ENCODE results near the gene WWC2.
"Not testable (repeated sequence)": the region's sequence is repeated elsewhere in the genome, so short reads cannot be mapped to it uniquely, and the experiment has no call there.

WWC2 gene

DNA sequence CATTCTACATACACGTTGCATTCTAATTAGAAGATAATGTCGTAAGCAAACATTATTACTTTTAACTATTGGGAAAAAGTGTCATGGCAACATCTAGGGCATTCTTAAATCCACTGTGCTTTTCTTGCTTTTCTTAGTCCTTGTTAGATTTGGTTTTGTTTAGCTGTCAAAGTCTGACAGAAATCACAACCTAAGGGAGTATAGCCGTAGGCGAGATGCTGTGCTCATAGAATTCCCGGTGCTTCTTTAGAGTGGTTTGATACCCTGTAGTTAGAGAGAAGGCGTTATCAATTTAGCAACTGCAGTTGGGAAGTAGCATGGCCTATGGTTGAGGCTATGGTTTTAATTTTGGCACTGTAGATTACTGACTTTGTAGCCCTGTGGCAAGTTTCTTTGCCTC lies 45.7 kb downstream of the WWC2 start:
- no peak for DNase-seq

DNA sequence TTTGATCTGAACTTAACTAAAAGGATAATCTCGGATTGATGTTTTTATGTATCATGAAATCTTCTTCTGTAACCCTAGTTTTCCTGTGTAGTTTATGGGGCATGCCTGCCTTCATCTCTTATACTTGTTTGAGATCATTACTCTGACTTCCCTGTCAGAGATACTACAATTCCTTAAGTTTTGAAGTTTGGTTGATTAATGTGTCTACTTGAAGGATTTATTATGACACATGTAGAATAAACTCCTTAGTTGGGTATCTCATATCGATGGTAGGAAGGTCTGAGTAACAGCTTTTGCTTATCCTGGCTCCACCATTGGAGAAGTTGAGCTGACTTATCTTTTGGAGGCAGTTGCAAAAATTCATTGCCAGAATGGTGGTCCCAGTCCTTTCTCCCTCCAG lies 46.7 kb downstream of the WWC2 start:
- DNase-seq = no peak

DNA sequence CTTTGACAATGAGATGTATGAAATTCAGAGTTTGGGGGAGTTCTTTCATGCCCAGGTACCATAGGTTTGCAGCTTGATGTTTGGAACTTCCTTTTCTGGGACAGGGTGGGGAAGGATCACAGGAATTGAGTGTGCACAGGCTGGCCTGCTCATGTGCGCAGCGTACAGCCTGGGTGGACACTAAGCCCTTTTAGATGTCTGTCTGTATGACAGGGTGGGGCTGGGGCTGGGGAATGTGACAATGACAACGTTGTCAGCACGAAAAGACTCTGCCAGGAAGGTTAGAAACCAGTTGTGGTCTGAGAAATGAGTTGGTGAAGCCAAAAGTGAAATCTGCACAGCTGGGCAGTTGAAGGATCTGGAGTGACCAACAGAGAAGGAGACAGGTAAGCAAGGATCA lies 47.4 kb downstream of the WWC2 start:
- DNase-seq = no peak

DNA sequence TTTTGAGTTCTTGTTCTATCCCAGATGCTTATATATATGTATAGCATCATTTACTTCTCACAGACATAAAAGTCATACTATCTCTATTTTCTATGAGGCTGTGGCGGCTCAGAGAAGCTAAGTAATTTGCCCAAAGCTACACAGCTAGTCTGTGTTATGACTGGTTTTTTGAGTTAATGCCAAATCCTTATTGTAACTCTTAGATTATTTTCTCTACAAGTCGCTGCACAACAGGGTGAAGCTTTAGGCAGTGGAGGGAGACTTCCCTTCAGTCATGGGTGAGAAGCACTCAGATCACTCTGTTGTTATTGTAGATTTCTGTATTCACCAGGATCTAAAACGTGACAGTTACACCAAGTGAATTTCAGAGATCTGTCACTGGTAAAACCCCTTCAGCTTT lies 48.1 kb downstream of the WWC2 start:
- no peak for DNase-seq

DNA sequence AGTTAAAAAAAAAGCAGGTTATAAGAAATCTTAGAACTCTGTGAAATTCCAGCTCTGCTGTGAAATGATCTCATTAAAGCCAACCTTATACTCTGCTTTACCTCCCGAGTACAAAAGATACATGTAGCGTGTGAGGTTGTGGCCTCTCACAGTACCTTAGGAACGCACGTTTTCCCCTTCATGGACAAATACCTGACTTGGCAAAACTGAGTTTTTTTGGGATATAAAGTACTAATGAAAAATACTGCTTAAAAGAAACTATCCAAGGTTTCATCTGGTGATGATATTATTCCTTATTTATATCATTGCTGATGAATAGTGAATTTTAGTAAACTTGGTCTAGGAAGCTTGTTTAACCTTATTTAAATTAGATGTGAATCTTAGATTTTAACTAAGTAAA lies 48.9 kb downstream of the WWC2 start:
- DNase-seq = no peak

DNA sequence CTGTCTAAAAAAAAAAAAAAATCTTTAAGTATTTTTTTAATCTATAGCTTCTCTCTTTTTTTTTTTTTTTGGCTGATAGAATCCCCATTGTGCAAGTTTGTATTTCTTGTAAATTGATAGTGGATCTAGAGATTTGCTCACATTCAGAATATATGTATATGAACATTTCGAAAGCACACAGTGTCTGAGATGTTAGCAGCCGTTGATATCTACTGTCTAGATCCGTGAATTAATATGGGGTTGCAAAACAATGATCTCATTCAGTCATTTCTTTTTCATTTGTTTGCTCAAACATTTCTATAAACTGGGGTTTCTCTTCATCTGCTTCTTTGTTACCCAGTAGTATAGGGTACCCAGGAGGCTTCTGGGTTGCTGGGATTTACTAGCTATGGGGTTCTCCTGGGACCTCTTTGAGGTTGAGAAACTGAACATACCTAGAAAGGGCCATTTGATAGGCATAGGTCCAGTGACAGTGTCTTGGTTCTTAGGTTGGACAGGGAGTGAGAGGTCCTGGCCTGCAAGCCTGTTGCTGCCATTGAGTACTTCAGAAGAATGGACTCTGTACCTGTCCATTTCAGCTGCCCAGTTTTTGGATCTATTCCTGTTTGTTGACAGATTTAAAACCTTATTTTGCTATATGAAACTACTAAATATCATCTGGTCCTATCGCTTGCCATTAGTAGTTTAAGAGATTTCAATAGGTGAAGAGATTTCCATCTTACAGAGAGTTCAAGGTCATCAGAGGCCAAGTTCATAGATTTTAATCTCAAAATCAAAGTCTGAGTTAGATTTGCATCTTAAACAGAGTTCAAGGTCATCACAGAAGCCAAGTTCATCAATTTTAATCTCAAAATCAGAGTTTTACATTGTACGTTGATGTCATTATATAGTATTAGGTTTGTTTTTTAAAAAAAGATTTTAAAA lies 50.8 kb downstream of the WWC2 start:
- no peak for DNase-seq

DNA sequence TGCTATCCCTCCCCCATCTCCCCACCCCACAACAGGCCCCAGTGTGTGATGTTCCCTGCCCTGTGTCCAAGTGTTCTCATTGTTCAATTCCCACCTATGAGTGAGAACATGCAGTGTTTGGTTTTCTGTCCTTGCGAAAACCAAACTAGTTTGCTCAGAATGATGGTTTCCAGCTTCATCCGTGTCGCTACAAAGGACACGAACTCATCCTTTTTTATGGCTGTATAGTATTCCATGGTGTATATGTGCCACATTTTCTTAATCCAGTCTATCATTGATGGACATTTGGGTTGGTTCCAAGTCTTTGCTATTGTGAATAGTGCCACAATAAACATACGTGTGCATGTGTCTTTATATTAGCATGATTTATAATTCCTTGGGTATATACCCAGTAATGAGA lies 51.6 kb downstream of the WWC2 start:
- DNase-seq = not testable (repeated sequence)

DNA sequence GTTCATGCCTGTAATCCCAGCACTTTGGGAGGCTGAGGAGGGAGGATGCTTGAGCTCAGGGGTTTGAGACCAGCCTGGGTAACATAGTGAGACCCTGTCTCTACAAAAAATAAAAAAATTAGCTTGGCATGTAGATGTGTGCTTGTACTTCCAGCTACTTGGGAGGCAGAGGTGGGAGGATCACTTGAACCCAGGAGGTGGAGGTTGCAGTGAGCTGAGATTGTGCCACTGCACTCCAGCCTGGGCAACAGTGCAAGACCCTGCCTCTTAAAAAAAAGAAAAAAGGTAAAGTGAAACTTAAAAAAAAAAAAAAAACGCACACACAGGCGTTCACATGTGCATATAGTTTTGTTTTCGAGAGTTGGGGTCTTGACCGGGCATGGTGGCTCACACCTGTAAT lies 53.2 kb downstream of the WWC2 start:
- not testable (repeated sequence) for DNase-seq

DNA sequence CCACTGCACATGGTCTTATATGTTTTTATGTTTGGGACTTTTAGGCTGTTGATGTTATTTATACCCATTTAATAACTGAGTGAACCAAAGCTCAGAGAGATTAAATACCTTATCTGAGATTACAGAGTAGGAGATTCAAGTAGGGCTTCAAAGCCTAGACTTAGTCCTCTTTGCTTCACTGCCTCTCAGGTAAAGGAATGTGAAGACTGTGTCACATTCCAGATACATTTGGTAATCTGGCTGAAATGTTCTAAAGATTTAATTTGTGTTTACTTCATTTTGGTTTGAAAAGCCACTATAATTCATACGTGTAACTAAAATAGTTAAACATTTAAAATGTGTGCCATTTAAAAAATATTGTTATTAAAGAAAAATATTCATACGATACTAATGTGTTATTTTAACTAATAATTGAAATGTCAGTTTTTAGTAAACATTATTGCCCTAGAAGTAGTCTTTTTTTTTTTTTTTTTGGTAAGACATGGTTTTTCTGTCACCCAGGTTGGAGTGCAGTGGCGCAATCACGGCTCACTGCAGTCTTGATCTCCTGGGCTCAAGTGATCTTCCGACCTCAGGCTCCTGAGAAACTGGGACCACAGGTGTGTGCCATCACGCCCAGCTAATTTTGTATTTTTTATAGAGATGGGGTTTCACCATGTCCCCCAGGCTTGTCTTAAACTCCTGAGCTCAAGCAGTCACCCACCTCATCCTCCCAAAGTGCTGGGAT lies 54.3 kb downstream of the WWC2 start:
- DNase-seq = no peak

DNA sequence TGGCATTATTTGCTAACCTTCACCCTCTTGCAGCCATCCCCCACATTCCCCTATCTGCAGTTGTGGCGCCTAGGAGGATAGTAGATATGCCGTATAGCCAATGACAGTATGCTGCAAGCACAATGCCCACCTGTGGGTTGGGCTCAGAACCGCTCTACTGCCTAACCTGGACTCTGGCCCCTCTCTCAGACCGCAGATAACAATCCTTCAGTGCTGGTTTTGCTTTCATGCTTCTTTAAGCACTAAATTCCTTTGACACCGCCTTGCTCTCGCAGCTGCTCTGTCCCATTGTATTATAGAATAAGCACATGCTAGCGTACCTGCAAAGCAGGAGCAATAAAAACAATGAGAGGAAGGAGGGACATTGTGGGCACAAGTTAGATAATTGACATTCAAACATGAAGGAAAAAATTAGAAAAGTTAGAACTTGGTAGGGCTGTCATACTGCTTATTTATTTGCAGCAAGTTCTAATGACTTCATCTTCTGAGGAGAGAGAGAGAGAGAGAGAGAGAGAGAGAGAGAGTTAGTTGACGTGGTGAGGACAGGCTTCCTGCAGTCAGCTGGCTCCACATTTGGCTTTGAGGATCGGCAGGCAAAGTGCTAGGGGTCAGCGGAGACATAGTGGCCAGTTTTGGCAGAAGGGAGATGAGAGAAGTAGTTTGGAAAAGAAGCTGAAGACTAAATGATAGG lies 55.8 kb downstream of the WWC2 start:
- no peak for DNase-seq

DNA sequence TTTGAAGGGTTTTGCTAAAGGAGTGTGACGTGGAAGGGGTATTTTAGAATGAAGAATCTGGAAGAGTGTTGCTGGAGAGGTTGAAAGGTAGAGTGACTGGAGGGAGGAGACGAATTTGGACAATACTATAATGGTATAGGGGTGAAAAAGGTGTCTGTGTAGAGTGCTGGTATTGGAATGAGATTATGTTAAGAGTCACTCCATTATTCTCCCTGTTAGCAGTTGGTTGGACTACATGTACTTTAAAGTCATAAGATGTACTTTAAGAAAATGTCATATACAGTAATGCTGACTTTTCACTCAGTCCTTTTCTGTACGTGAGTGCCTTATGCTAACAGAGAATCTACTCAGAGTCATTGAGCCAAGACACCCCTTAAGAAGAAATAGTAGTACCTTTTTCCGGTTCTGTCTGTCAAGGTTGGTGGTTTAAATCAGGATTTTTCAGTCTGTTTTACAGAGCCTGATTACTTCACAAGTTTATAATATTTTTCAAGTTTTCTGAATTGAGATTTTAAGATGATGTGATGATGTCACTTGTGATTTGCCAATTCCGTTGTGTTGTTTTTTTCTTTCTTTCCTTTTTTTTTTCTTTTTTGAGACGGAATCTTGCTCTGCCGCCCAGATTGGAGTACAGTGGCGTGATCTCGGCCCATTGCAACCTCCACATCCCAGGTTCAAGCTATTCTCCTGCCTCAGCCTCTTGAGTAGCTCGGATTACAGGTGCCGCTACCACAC lies 56.6 kb downstream of the WWC2 start:
- DNase-seq = no peak

DNA sequence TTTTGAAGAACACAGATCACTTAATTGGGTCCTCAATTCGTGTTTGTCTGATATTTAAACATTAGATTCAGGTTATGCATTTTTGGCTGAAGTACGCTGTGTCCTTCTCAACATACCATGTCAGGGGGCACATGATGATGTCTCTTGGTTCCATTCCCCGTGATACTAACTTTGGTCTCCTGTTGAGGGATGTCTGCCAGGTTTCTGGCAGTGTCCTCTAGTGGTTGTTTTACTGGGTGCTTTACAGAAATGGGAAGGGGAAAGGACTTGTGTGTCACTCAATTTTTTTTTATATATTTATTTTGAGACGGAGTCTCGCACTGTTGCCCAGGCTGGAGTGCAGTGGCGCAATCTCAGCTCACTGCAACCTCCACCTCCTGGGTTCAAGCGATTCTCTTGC lies 58.2 kb downstream of the WWC2 start:
- DNase-seq = no peak

DNA sequence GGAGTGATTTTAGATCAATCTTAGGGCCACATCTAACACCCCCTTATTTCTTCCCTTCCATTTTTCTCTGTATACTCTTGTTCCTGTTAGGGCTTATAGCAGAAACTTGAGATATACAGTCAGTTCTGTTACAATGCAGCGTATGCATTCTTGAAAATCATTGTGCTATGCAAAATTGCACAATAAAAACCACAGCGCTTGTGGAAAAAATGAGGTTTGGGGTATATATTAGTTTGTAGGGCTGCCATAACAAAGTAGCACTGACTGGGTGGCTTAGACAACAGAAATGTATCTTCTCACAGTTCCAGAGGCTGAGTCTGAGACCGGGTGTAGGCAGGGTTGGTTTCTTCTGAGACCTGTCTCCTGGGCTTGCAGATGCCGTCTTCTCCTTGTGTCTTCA lies 59.0 kb downstream of the WWC2 start:
- DNase-seq = no peak

DNA sequence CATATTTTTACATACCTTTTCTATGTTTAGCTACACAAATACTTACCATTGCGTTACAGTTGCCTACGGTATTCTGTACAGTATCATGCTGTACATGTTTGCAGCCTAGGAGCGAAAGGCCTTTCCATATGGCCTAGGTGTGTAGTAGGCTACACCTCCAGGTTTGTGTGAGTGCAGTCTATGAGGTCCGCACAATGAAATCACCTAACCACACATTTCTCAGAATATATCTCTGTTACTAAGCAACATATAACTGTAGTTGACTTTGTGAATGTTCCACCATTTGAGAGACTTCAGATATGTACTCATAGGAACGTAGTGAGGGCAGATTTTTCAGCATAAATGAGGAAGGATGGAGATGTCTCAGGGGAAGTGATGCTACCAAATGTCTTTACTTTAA lies 62.6 kb downstream of the WWC2 start:
- DNase-seq = no peak

DNA sequence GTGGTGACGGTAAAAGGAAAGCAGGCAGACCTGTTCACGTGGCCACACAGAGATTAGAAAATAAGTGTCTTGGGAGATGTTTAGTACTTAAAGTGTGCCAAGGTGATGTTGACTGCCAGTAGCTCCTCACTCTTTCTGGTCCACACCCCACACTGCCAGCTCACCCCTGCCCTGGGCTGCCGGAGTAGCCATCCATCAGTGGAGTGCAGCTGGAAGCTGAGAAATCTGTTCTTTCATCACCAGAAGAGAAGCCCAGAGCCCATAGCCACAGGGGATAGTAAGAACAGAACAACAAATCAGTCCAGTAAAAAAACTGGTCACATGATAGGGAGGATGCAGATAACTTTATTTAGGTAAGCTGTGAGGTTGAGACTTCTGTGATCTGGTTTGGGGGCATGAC lies 64.1 kb downstream of the WWC2 start:
- no peak for DNase-seq

DNA sequence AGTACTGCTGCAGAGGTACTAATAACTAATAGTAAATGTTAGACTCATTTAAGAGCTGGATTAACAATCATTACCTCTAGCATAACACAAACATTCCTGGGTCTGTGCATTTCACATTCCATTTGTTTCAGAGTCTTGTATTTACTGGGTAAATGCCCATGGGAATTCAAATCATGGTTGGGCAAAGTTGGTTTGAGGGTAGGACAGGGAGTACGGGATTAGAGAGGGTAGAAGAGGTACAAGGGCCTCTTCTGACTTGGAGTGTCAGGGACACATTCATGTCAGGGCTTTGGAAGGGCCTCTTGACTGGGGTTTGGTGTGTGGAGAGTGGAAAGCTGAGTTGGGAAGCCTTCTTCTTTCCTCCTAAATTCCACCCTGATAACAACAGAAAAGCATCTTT lies 65.9 kb downstream of the WWC2 start:
- no peak for DNase-seq

DNA sequence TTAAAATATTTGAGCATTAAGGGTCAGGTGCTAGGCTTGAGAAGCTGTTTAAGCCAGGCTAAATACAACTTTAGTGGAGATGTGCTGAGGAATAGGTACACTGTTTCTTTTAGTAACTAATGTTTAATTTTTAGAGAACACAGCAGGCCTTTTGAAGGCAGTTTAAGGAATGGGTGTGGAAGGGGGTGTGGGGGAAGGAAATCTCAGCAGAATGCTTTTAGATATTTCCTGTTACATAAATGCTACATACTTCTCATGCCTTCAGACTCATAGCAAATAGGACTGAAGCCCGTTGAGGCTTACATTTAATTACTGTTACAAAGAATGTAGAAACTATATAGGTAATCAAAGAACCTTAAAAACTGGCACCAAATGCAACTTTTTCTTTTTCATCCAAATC lies 66.3 kb downstream of the WWC2 start:
- DNase-seq = no peak

DNA sequence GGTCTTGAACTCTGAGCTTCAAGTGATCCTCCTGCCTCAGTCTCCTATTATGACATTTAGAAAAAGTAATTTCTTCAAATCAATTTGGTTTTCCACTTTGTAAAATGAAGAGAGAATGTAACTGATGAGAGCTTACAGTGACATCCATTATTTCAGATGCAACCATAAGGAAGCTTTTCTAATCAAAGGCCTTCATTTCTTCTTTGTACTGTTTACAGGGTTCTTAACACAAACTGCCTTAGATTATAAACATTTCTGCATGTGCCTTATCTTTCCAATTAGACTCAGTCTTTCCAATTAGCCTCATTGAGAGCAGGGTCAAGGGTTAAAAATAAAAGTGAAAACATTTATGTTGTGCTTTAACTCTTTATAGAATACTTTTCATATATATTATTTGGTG lies 71.8 kb downstream of the WWC2 start:
- no peak for DNase-seq

DNA sequence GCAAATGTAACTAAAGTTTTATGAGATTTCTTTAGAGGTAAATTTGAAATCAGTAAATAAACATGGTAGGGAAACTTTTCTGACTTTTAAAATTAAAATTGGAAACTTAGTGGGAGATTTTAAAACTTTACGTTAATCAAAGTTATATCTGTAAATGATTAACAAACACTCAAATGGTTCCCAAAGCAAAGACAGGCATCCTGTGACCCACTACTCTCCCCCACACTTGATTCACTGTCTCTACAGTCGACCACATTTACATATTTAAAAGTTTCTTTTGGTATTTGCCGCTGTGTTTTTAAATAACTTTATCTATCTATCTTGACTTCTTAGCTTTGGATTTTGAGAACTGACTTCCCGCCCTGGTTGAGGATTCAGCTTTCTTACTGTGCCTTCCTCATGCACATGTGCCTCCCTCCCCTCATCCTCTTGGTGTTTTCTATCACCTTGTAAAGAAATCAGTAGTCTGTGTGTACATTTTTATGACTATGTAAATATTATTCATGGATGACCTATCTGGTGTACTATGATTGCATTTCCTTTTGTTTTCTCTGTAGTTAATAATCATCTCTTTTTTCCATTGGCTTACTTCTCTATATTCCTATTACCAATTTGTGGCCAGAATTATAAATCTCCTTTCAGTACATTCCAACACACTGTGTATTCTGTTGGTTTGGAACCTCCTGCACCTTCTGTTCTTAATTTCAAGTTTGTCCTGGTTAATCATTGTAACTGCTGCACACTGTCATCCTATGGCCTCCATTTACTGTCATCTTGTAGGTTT lies 72.6 kb downstream of the WWC2 start:
- no peak for DNase-seq

DNA sequence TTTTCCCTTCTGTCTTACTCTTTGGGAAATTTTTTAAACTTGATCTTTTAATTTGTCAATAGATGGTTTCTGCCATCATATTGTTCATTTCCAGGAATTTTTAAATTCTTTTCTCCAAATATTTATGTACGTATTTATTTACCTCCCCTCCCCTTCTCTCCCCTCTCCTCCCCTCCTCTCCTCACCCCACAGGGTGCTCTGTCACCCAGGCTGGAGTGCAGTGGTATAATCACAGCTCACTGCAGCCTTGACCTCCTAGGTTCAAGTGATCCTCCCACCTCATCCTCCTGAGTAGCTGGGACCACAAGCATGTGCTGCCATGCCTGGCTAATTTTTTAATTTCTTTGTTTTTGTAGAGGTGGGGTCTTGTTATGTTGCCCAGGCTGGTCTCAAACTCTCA lies 73.8 kb downstream of the WWC2 start:
- DNase-seq = no peak

DNA sequence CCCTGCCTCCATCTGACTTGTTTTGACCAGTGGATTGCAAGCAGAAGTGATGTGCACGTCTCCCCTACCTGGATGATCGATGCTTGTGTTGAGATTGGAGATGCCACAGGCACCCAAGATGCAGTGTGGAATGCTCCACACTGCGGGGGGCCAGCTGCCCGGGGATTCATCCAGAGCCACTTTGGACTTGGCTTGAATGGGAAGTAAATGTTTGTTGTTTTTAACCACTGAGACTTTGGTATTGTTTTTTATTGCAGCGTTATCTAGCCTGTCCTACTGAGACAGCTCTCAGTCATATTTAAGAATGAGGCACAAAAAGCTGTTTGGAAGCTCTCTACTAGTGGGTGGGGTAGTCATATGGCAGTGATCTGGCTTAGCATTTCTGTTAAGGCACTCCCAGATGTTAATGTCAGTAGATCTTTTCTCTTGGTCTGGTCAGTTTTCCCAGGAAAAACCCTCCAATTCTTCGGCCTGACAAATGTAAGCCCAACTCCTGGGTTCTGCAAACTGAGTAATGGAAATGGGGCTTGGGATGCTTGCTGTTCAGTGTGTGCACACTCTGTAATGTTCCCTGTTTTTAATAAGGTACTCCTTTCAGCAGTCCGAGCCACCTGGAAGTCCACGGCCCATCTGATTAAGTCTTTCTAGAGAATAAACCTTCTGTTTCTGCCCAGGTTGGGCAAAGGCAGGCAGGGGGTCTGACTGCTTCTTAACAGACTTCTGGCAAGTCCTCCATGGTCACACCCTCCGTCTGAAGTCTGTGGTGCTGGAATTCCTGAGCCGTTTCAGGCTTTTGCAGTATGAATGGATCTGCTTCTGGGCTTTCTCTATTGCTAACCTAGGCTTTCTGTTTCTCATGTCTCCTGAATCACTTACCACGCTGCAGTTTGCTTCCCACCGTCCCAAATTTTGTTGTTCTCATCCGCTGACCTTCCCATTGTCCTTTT lies 74.8 kb downstream of the WWC2 start:
- no peak for DNase-seq

Data from NCI-H1105 treated with DMSO at 0.1 percent for 48 hours (cell line).